Neural cell (in vitro differentiated cells): ENCODE results near the gene PRKACB.

Experiments used
- CTCF ChIP-seq: fragments of 450-650 bp; IDR thresholded peaks from 2 replicates; pipeline ENCODE4 v1.5.1; 2014; ENCODE audit warnings: antibody characterized with exemption, mild to moderate bottlenecking, moderate library complexity; ENCODE audit not compliant: poor library complexity, severe bottlenecking
- MXI1 ChIP-seq: fragments of 450-650 bp; conservative IDR thresholded peaks from 2 replicates; pipeline ENCODE4 v1.6.1; 2014; ENCODE audit warnings: antibody characterized with exemption, mild to moderate bottlenecking; ENCODE audit not compliant: poor library complexity, severe bottlenecking
- TAF1 ChIP-seq: IDR thresholded peaks from 2 replicates; pipeline ENCODE4 v1.6.1; 2012; ENCODE audit warnings: low read depth

DNA sequence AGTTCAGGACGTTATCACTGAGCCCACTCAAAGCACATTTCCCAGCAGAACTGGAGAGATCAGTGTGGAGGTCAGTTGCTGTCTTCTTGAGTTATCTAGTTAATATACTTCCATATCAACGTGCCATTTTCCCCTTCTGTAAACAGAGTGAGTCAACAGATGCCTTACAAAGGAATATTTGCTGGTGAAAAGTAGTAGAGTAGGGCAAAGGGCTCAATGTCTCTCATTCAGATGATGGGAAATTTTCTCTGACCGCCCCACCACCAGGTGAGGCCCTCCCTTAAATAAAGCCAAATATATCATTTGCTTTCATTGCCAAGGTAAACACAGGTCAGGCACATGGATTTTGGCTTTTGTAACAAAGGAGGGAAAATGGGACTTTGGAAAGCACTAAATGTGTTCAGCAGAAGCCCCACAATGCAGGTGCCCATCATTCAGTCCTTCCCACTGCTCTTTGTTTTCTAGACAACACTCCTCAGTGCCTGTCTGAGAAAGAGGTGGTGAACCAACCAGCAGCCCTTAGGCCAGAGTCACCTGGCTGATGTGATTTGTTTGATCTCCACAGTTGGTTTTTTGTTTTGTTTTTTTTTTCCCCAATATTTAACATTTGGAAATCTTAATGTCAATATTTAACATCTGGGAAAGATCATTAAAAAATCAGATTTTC, 116.9 kb downstream of the PRKACB start:
- TF ChIP-seq MXI1 (no peak), TAF1 (no peak), CTCF (no peak)
